ENCODE results near the gene PRKCG.
A peak's percentile ranks its signal among the peaks of the same experiment; 100 is the strongest.

PRKCG gene

DNA sequence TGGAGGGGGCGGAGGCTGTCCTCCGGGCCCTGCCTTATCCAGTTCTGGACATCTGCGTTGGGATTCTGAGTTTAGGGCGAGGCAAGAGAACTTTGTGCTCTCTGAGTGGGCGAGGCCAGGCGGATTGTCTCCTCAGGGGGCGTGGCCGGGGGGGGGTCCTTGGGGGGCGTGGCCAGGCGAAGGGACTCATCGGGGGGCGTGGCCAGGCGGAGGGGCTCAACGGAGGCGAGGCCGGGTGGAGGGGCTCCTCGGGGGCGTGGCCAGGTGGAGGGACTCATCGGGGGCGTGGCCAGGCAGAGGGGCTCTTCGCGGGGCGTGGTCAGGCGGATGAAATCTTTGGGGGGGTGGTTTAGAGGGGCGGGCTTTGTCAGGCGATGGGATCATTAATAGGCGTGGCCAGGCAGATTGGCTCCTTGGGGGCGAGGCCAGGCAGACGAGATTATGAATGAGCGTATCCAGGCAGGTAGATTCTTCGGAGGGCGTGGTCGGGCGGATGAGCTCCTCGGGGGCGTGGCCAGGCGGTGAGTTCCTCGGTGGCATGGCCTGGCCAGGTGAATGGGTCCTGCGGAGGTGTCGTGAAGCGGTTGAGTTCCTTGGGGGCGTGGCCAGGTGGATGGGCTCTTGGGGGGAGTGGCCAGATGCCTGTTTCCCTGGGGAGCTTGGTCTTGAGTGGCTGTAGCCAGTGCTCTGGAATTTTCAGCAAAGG is 16.8 kb downstream of the PRKCG start:
- peak; percentile 94 for DNase-seq (ENCODE audit: low read depth, low spot score)

GRCh38 chr19:53900191-53900860 is 18.3 kb downstream of the PRKCG start:
- DNase-seq (ENCODE audit: low read depth, low spot score), result no peak

DNA sequence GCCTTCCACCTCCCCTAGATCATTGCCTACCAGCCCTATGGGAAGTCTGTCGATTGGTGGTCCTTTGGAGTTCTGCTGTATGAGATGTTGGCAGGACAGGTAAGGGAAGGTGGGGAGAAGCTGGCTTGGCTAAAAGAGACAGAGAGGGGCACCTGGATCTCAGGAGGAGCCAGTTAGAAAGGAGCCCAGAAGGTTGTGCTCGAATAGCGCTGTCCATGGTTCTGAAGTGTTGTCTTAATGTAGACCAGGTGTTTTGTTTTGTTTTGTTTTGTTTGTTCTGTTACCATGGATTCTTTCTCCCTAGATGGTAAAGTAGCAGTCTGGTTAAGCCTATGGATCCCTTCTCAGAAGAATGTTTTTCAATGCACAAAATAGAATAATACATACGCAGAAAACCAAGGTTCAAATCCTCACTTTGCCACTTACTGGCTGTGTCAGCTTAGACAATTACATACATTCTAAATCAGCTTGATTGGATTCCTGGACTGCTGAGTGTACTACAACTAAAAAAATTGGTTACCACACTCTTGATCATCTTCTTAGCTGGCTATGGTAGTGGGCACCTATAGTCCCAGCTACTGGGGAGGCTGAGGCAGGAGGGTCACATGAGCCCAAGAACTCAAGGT is 21.2 kb downstream of the PRKCG start:
- no peak for DNase-seq (ENCODE audit: low read depth, low spot score)

- no peak for DNase-seq (ENCODE audit: low read depth, low spot score)
Measured at GRCh38 chr19:53904909-53905308, 22.9 kb downstream of the PRKCG start.

DNA sequence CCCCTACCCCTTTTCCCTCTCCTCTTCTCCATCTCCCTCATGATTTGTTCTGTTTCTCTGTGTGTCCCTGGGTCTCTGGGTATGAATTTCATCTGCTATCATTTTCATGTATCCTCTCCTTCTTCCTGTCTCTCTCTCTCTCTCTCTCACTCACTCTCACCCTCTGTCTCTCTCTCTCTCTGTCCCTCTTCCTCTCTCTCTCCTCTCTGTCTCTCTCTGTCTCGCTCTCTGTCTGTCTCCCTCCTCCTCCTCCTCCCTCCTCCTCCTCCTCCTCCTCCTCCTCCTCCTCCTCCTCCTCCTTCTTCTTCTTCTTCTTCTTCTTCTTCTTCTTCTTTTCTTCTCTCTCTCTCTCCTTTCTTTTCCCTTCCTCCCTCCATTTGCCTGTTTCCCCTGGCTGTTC is 23.8 kb downstream of the PRKCG start:
- DNase-seq (ENCODE audit: low read depth, low spot score), result no peak

DNA sequence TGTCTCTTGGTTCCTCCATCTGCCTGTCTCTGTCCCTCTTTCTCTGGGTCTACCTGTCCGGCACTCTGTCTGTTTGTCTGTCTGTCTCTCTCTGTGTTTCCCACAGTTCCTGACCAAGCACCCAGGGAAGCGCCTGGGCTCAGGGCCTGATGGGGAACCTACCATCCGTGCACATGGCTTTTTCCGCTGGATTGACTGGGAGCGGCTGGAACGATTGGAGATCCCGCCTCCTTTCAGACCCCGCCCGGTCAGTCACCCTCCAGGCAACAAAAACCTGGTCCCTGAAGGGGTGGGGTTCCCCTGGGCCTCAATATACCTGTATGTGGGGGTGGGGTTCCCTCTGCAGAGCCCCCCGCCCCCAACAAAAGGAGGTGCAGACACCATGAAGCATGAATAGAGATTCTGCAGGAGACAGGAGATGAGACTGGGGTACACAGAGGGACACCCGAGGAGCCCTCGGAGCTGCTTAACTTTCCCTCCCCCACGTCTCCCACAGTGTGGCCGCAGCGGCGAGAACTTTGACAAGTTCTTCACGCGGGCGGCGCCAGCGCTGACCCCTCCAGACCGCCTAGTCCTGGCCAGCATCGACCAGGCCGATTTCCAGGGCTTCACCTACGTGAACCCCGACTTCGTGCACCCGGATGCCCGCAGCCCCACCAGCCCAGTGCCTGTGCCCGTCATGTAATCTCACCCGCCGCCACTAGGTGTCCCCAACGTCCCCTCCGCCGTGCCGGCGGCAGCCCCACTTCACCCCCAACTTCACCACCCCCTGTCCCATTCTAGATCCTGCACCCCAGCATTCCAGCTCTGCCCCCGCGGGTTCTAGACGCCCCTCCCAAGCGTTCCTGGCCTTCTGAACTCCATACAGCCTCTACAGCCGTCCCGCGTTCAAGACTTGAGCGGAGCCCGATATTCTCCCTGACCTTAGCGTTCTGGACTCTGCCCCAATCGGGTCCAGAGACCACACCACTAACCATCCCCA is 24.5 kb downstream of the PRKCG start:
- DNase-seq (ENCODE audit: low read depth, low spot score), result no peak

GRCh38 chr19:53907193-53907581 is 25.2 kb downstream of the PRKCG start:
- DNase-seq (ENCODE audit: low read depth, low spot score), result no peak

- DNase-seq (ENCODE audit: low read depth, low spot score), result no peak
Measured at GRCh38 chr19:53907690-53908089, 25.7 kb downstream of the PRKCG start.

DNA sequence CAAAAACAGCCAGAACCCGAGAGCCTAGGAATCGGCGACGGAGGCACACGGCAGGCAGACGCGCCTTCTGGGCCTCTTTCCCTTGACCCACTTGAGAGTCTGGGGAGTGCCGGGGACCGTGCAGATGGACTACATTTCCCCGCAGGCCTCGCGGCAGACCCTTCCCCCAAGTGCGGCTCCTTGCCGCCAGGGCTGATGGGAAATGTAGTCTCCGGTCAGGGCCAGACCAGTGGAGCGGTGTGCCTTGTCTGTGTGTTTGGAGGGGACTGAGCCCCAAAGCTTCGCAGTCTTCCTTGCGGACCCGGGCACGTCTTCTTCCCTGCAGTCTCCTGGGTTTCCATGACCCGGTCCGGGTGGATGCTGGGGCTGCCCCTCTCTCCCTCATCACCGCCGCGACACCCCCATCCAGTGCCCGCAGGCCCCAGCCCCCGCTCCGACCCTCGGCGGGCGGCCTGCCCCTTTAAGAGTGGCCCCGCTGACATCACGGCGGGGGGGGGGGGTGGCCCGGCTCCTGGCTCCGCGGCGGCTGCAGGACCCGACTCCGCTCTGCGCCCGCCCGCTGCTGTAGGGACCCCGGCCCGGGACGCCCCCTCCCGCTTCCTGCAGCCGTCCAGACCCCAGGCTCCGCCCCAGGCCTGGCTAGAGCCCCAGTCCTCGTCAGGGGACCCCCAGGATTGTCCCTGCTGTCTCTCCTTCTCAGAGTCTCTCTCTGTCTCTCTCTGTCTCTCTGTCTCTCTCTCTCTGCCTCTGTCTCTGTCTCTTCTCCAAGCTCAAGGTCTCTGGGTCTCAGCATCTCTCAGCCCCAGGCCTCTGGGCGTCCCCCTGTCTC is 26.3 kb downstream of the PRKCG start:
- DNase-seq (ENCODE audit: low read depth, low spot score), result no peak

DNA sequence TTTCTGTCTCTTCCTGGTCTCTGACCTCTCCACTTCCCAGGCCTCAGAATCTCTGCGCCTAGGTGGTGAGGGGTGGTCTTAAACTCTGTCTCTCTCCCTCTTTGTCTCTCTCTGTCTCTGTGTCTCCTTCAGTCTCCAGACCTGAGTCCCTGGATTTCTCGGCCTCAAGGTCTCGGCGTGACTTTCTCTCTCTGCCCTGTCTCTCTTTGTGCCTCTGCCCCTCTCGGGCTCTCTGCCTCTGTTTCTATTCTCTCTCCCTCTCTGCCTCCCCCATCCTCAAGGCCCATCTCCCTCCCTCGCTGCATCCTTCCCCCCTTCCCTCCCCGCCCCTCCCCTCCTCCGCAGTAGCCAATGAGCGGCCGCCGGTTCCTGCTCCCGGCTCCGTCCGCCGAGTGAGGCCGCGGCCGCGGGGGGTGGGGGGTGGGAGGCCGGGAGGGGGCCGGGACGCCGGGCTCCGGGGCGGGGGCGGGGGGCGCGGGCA is 27.0 kb downstream of the PRKCG start, which contains the start of gene CACNG7:
TSS of gene CACNG7 (plus strand) at position 344 of the 481 bp plus-strand sequence. CDS start 3,554 bp downstream, outside the sequence.
- no peak for DNase-seq (ENCODE audit: low read depth, low spot score)

DNA sequence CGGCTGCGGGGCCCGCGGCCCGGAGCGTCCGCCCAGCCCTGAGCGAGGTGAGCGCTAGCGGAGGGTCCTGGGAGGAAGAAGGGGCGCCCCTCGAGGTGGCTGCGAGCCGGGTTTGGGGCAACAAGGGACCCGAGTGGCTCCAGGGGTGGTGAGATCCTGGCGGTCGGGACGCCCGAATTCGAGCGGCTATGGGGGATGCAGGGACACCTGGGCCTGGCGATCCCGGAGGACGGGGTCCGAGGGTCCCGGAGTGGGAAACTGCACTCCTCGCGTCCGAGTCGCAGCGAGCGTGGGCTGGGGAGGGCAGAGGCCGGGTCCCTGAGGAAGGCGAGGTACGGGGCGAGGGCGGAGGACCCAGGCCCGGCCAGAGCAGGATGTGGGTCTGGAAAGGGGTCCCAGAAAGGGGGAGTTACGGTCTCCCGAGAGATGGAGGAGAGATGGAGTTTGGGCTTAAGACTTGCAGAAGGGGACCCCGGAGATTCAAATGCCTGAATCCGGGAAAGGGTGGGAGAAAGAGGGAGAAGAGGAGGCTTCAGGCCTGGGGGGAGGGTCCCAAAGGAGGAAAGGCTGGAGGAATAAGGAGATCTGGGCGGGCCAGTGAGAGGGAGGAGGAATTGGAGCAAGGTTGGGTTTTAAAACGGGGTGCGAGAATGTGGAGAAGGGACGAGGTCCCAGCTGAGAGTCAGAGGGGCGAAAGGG is 27.6 kb downstream of the PRKCG start:
- DNase-seq (ENCODE audit: low read depth, low spot score), result no peak

GRCh38 chr19:53910170-53910518 is 28.1 kb downstream of the PRKCG start:
- DNase-seq (ENCODE audit: low read depth, low spot score), result no peak

DNA sequence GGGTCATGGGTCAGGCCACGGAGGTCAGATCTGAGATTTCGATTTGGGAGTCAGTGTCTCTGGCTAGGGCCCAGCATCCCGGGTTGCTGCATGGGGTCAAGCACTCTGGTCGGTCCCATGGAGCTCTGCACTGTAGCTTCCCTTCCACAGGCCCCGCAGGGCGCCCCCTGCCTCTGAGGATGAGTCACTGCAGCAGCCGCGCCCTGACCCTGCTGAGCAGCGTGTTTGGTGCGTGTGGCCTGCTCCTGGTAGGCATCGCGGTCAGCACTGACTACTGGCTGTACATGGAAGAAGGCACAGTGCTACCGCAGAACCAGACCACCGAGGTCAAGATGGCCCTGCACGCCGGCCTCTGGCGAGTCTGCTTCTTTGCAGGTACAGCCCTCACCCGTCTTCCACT is 30.7 kb downstream of the PRKCG start:
- DNase-seq (ENCODE audit: low read depth, low spot score), result no peak

GRCh38 chr19:53915000-53915399 is 33.0 kb downstream of the PRKCG start:
- DNase-seq (ENCODE audit: low read depth, low spot score), result no peak

- DNase-seq (ENCODE audit: low read depth, low spot score), result no peak
Measured at GRCh38 chr19:53916004-53916403, 34.0 kb downstream of the PRKCG start.

- no peak for DNase-seq (ENCODE audit: low read depth, low spot score)
Measured at GRCh38 chr19:53917356-53917755, 35.4 kb downstream of the PRKCG start.

GRCh38 chr19:53927739-53928138 is 45.7 kb downstream of the PRKCG start:
- no peak for DNase-seq (ENCODE audit: low read depth, low spot score)

DNA sequence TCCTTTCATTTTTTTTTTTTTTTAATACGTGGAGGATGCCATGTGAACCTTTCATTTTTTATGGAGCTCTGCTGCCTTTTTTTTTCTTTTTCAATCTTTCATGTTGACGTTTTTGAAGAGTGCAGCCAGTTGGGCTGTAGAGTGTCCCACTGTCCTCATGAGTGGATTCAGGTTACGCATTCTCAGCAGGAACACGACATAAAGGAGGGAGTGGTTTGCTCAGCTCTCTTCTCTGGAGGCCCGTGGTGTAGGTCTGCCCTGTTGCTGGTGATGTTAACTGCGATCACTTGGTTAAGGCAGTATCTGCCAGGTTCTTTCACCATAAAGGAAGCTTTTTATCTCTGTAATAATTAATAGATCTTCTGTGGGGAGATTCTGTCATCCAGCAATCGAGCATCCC is 54.0 kb downstream of the PRKCG start:
- no peak for DNase-seq (ENCODE audit: low read depth, low spot score)

- DNase-seq (ENCODE audit: low read depth, low spot score), result no peak
Measured at GRCh38 chr19:53942001-53942786, 60.2 kb downstream of the PRKCG start.
